H9 (cell line): Measurements from ENCODE around the gene KCNMA1. TPM values are rescaled to one million over a fixed set of nuclear protein-coding genes. Genes with fewer than 3 reads are reported as not detected.

ENCODE experiments used
- DNase-seq: peaks from one replicate; pipeline ENCODE4 v3.0.0-alpha.2; 2017
- H2AFZ ChIP-seq: one replicate; pipeline ENCODE4 v1.6.1; 2013; ENCODE audit warnings: mild to moderate bottlenecking, low read length, control low read depth, moderate library complexity
- H2AK5ac ChIP-seq: 2 replicates; pipeline ENCODE4 v1.6.1; 2013; ENCODE audit warnings: low read length, control low read depth, mixed read lengths; ENCODE audit not compliant: insufficient read length
- H2BK120ac ChIP-seq: one replicate; pipeline ENCODE4 v1.6.1; 2013; ENCODE audit warnings: low read depth, mild to moderate bottlenecking, low read length, control low read depth, inconsistent platforms; ENCODE audit not compliant: poor library complexity, severe bottlenecking
- H2BK12ac ChIP-seq: 2 replicates; pipeline ENCODE4 v1.6.1; 2013; ENCODE audit warnings: low read length, control low read depth, mixed read lengths, low read depth; ENCODE audit not compliant: insufficient read length
- H2BK15ac ChIP-seq: 2 replicates; pipeline ENCODE4 v1.6.1; 2013; ENCODE audit warnings: low read depth, low read length, control low read depth
- H2BK20ac ChIP-seq: one replicate; pipeline ENCODE4 v1.6.1; 2013; ENCODE audit warnings: low read depth, mild to moderate bottlenecking, low read length, control low read depth, inconsistent platforms; ENCODE audit not compliant: poor library complexity, severe bottlenecking
- H2BK5ac ChIP-seq: 2 replicates; pipeline ENCODE4 v1.6.1; 2013; ENCODE audit warnings: low read length, control low read depth, mixed read lengths; ENCODE audit not compliant: insufficient read length
- H3K14ac ChIP-seq: 2 replicates; pipeline ENCODE4 v1.6.1; 2013; ENCODE audit warnings: low read length, control low read depth; ENCODE audit not compliant: insufficient read depth
- H3K18ac ChIP-seq: 2 replicates; pipeline ENCODE4 v1.6.1; 2013; ENCODE audit warnings: low read depth, mild to moderate bottlenecking, mixed read lengths, low read length, control low read depth; ENCODE audit not compliant: insufficient read length
- H3K23ac ChIP-seq: 2 replicates; pipeline ENCODE4 v1.6.1; 2013; ENCODE audit warnings: low read length, control low read depth, mixed read lengths, low read depth; ENCODE audit not compliant: insufficient read length
- H3K23me2 ChIP-seq: 2 replicates; pipeline ENCODE4 v1.6.1; 2013; ENCODE audit warnings: low read depth, mild to moderate bottlenecking, mixed read lengths, low read length, control low read depth; ENCODE audit not compliant: insufficient read length, poor library complexity, severe bottlenecking
- H3K27ac ChIP-seq: 2 replicates; pipeline ENCODE4 v1.5.1; 2013; ENCODE audit warnings: low read length, control low read depth, mixed read lengths, low read depth; ENCODE audit not compliant: insufficient read length
- H3K27me3 ChIP-seq: 2 replicates; pipeline ENCODE4 v1.6.1; 2013; ENCODE audit warnings: low read length, control low read depth, inconsistent platforms; ENCODE audit not compliant: insufficient read depth
- H3K4ac ChIP-seq: 2 replicates; pipeline ENCODE4 v1.6.1; 2013; ENCODE audit warnings: low read depth, mild to moderate bottlenecking, control low read depth, inconsistent platforms, low read length, moderate library complexity
- H3K4me1 ChIP-seq: 2 replicates; pipeline ENCODE4 v1.6.1; 2013; ENCODE audit warnings: low read length, control low read depth, inconsistent platforms; ENCODE audit not compliant: insufficient read depth
- H3K4me2 ChIP-seq: 2 replicates; pipeline ENCODE4 v1.6.1; 2013; ENCODE audit warnings: low read length, control low read depth, mixed read lengths; ENCODE audit not compliant: insufficient read length, insufficient read depth
- H3K56ac ChIP-seq: 2 replicates; pipeline ENCODE4 v1.6.1; 2013; ENCODE audit warnings: low read depth, mild to moderate bottlenecking, mixed read lengths, low read length, control low read depth; ENCODE audit not compliant: insufficient read length
- H3K79me1 ChIP-seq: 2 replicates; pipeline ENCODE4 v1.6.1; 2013; ENCODE audit warnings: low read depth, mild to moderate bottlenecking, moderate library complexity, low read length, control low read depth, inconsistent platforms; ENCODE audit not compliant: insufficient read depth, poor library complexity, severe bottlenecking
- H3K79me2 ChIP-seq: 2 replicates; pipeline ENCODE4 v1.6.1; 2013; ENCODE audit warnings: low read length, control low read depth, inconsistent platforms; ENCODE audit not compliant: insufficient read depth
- H3K9ac ChIP-seq: 2 replicates; pipeline ENCODE4 v1.6.1; 2013; ENCODE audit warnings: low read length, control low read depth, mixed read lengths; ENCODE audit not compliant: insufficient read length; ENCODE audit errors: extremely low read depth
- H3K9me3 ChIP-seq: one replicate; pipeline ENCODE4 v1.6.1; 2013; ENCODE audit warnings: low read depth, low read length, inconsistent platforms; ENCODE audit not compliant: control insufficient read depth
- H3T11ph ChIP-seq: one replicate; pipeline ENCODE4 v1.6.1; 2013; ENCODE audit warnings: mild to moderate bottlenecking, low read length, control low read depth, inconsistent platforms
- H4K20me1 ChIP-seq: one replicate; pipeline ENCODE4 v1.6.1; 2013; ENCODE audit not compliant: control insufficient read depth, insufficient read length, insufficient read depth
- H4K5ac ChIP-seq: 2 replicates; pipeline ENCODE4 v1.6.1; 2013; ENCODE audit warnings: low read depth, mild to moderate bottlenecking, mixed read lengths, low read length, control low read depth; ENCODE audit not compliant: insufficient read length
- H4K8ac ChIP-seq: replicated peaks from 2 replicates; pipeline ENCODE4 v1.6.1; 2013; ENCODE audit warnings: low read length, control low read depth, mixed read lengths, low read depth; ENCODE audit not compliant: insufficient read length
- H4K91ac ChIP-seq: 2 replicates; pipeline ENCODE4 v1.6.1; 2013; ENCODE audit warnings: low read depth, mild to moderate bottlenecking, moderate library complexity, mixed read lengths, low read length, control low read depth; ENCODE audit not compliant: insufficient read length
- H3K27ac Mint-ChIP-seq, 3 experiments: 2 replicates in 2 of 3; 3 replicates in 1 of 3; pipeline ENCODE4 v1.8.0; 2020 to 2021; ENCODE audit warnings: mixed read lengths in 3 of 3, mild to moderate bottlenecking in 1 of 3, moderate library complexity in 1 of 3
- H3K27me3 Mint-ChIP-seq: 2 replicates; pipeline ENCODE4 v1.8.0; 2021; ENCODE audit warnings: low read depth, mild to moderate bottlenecking, moderate library complexity, mixed read lengths
- H3K36me3 Mint-ChIP-seq, 3 experiments: 2 replicates in 2 of 3; 3 replicates in 1 of 3; pipeline ENCODE4 v1.8.0; 2020 to 2021; ENCODE audit warnings: low read depth in 3 of 3, mixed read lengths in 3 of 3; ENCODE audit not compliant: insufficient read depth in 1 of 3
- H3K4me1 Mint-ChIP-seq, 2 experiments: 2 replicates each; pipeline ENCODE4 v1.8.0; 2020; ENCODE audit warnings: mixed read lengths in 2 of 2
- H3K4me3 Mint-ChIP-seq, 2 experiments: 2 replicates in 1 of 2; 3 replicates in 1 of 2; pipeline ENCODE4 v1.8.0; 2020 to 2021; ENCODE audit warnings: mild to moderate bottlenecking in 2 of 2, mixed read lengths in 2 of 2, moderate library complexity in 1 of 2
- H3K9me3 Mint-ChIP-seq, 2 experiments: 2 replicates in 1 of 2; 3 replicates in 1 of 2; pipeline ENCODE4 v1.8.0; 2020; ENCODE audit warnings: mild to moderate bottlenecking in 2 of 2, mixed read lengths in 2 of 2, moderate library complexity in 1 of 2
- WGBS: extraction: QIAGEN DNeasy Blood & Tissue Kit; methylation state at CpG from one replicate; pipeline ENCODE4 v1.1.7; 2013; ENCODE audit warnings: missing lambda C conversion rate, low lambda C conversion rate, mixed read lengths; ENCODE audit not compliant: insufficient read length; ENCODE audit errors: extremely low coverage; 5-methylcytosine and 5-hydroxymethylcytosine counted together
- total RNA-seq: library from RNA; stranded (reverse); gene quantifications from 2 replicates; pipeline ENCODE4 v1.2.1, GENCODE V29; 2021
- TF ChIP-seq, protein P1 (sequence below): fragments of 200-600 bp; sonication (generic); conservative IDR thresholded peaks from 3 replicates; pipeline ENCODE4 v1.8.0; 2021; ENCODE audit warnings: antibody characterized with exemption, mild to moderate bottlenecking

KCNMA1 gene
- total RNA-seq, 1 experiment from 2014 or later: 2.0 TPM

DNA sequence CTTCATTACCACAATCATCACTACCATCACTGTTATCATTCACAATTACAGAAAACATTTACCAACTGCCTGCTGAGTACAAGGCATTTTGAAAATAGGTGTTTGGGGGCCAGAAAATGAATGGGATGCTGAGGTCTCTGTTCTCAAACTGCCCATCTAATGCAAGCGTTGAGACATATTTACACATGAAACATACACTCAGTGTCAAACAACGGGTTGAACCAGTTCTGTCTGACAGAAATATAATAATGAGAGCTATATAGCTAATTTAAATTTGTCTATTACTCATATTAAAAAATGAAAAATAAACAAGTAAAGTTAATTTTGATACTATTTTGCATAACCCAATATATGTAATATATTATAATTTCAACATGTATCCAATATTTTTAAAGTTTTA lies 303.1 kb downstream of the KCNMA1 start:
- H2BK15ac ChIP-seq: no peak overlapping the region
- H3K18ac ChIP-seq: no peak overlapping the region
- no peak overlapping the region for H4K91ac ChIP-seq
- Mint-ChIP-seq H3K27ac (no peak overlapping the region), H3K9me3 (peaks cover 0 to 2% of the 10 kb centered on the region in 2 experiments; a peak in 1 of 5 replicates), H3K4me1 (no peaks in the 10 kb centered on the region), H3K36me3 (no peaks in the 10 kb centered on the region), H3K27me3 (peaks cover 5% of the 10 kb centered on the region), H3K4me3 (no peak overlapping the region)
- H2BK120ac ChIP-seq: no peak overlapping the region
- no peak overlapping the region for H2AFZ ChIP-seq
- H3K14ac ChIP-seq: no peak overlapping the region
- no peak overlapping the region for H3K27ac ChIP-seq
- H3K79me2 ChIP-seq: no peaks in the 10 kb centered on the region
- H3K23me2 ChIP-seq: no peaks in the 10 kb centered on the region
- no peak overlapping the region for H3K4ac ChIP-seq
- H3K9ac ChIP-seq: no peak overlapping the region
- no peak overlapping the region for H3K23ac ChIP-seq
- H4K8ac ChIP-seq: no peak overlapping the region
- no peaks in the 10 kb centered on the region for H3K79me1 ChIP-seq
- H2AK5ac ChIP-seq: no peak overlapping the region
- H2BK20ac ChIP-seq: no peak overlapping the region
- WGBS: no CpG with 5 or more reads among the region's 2 CpGs
- no peak for DNase-seq
- H3K4me2 ChIP-seq: no peak overlapping the region
- no peaks in the 10 kb centered on the region for H3K27me3 ChIP-seq
- H3K56ac ChIP-seq: no peak overlapping the region
- H3K9me3 ChIP-seq: no peaks in the 10 kb centered on the region
- no peaks in the 10 kb centered on the region for H3K4me1 ChIP-seq
- H2BK12ac ChIP-seq: no peak overlapping the region
- H2BK5ac ChIP-seq: no peak overlapping the region
- H4K5ac ChIP-seq: no peak overlapping the region
- H4K20me1 ChIP-seq: no peaks in the 10 kb centered on the region
- no peak overlapping the region for H3T11ph ChIP-seq
- TF ChIP-seq, protein P1, sequence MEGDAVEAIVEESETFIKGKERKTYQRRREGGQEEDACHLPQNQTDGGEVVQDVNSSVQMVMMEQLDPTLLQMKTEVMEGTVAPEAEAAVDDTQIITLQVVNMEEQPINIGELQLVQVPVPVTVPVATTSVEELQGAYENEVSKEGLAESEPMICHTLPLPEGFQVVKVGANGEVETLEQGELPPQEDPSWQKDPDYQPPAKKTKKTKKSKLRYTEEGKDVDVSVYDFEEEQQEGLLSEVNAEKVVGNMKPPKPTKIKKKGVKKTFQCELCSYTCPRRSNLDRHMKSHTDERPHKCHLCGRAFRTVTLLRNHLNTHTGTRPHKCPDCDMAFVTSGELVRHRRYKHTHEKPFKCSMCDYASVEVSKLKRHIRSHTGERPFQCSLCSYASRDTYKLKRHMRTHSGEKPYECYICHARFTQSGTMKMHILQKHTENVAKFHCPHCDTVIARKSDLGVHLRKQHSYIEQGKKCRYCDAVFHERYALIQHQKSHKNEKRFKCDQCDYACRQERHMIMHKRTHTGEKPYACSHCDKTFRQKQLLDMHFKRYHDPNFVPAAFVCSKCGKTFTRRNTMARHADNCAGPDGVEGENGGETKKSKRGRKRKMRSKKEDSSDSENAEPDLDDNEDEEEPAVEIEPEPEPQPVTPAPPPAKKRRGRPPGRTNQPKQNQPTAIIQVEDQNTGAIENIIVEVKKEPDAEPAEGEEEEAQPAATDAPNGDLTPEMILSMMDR: no peak
